Spinal cord (tissue), 10 donors: ENCODE measurements around the gene PNPLA7. TPM values are rescaled to one million over a fixed set of nuclear protein-coding genes. Genes with fewer than 3 reads are reported as not detected.
"Not testable (repeated sequence)": the region's sequence is repeated elsewhere in the genome, so short reads cannot be mapped to it uniquely, and the experiment has no call there.

ENCODE experiments used
- DNase-seq, 6 donors: peaks; one replicate each; pipeline versions ENCODE4 v3.0.0 to v3.0.0-alpha.2; 2013 to 2015; ENCODE audit warnings: low spot score in 6 of 6, low read depth in 4 of 6
- H3K27ac ChIP-seq: one replicate; pipeline ENCODE4 v1.5.1; 2013; ENCODE audit warnings: low read depth, low read length, control low read depth
- H3K27me3 ChIP-seq: one replicate; pipeline ENCODE4 v1.6.1; 2013; ENCODE audit warnings: low read length; ENCODE audit not compliant: control insufficient read depth, insufficient read depth
- H3K36me3 ChIP-seq: one replicate; pipeline ENCODE4 v1.6.1; 2013; ENCODE audit warnings: low read length; ENCODE audit not compliant: control insufficient read depth, insufficient read depth
- H3K4me1 ChIP-seq: one replicate; pipeline ENCODE4 v1.6.1; 2013; ENCODE audit warnings: low read length; ENCODE audit not compliant: control insufficient read depth, insufficient read depth
- H3K4me3 ChIP-seq: one replicate; pipeline ENCODE4 v1.5.1; 2013; ENCODE audit warnings: low read depth, low read length, control low read depth
- H3K9me3 ChIP-seq: one replicate; pipeline ENCODE4 v1.6.1; 2013; ENCODE audit warnings: low read length; ENCODE audit not compliant: control insufficient read depth, insufficient read depth
- WGBS: methylation state at CpG from one replicate; pipeline ENCODE4 v1.1.5; 2013; ENCODE audit warnings: missing lambda C conversion rate; ENCODE audit not compliant: insufficient coverage; 5-methylcytosine and 5-hydroxymethylcytosine counted together
- polyA plus RNA-seq, 2 donors: library from polyadenylated mRNA; unstranded; fragments of 120-200 nt; gene quantifications; one replicate each; pipeline ENCODE4 v1.2.1, GENCODE V29; 2013; ENCODE audit not compliant: insufficient read length in 2 of 2
- total RNA-seq, 2 donors: library from RNA; depleted of rRNA in 1 of 2; stranded (reverse); fragments of 120-200 nt in 1 of 2; fragments of >200 nt in 1 of 2; gene quantifications; one replicate each; pipeline versions ENCODE4 v1.2.3 to v1.2.4, GENCODE V29; 2013 to 2014
- donor health status: healthy.

PNPLA7 gene
- total and polyA plus RNA-seq, 4 donors = 0.89 to 6.6 (median 4.4) TPM

DNA sequence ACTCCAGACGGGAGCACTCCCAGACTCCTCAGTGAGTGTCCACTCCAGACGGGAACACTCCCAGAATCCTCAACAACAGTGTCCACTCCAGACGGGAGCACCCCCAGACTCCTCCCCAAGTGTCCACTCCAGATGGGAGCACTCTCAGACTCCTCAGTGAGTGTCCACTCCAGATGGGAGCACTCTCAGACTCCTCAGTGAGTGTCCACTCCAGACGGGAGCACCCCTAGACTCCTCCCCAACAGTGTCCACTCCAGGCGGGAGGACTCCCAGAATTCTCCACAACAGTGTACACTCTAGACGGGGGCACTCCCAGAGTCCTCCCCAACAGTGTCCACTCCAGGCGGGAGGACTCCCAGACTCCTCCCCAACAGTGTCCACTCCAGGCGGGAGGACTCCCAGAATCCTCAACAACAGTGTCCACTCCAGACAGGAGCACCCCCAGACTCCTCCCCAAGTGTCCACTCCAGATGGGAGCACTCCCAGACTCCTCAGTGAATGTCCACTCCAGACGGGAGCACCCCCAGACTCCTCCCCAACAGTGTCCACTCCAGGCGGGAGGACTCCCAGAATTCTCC, 17.2 kb downstream of the PNPLA7 start:
- not testable (repeated sequence) for H3K4me3 ChIP-seq, H3K9me3 ChIP-seq, H3K36me3 ChIP-seq, DNase-seq, H3K27ac ChIP-seq, H3K4me1 ChIP-seq, H3K27me3 ChIP-seq
- 96% methylated on average over 10 of the region's 10 CpGs for WGBS

DNA sequence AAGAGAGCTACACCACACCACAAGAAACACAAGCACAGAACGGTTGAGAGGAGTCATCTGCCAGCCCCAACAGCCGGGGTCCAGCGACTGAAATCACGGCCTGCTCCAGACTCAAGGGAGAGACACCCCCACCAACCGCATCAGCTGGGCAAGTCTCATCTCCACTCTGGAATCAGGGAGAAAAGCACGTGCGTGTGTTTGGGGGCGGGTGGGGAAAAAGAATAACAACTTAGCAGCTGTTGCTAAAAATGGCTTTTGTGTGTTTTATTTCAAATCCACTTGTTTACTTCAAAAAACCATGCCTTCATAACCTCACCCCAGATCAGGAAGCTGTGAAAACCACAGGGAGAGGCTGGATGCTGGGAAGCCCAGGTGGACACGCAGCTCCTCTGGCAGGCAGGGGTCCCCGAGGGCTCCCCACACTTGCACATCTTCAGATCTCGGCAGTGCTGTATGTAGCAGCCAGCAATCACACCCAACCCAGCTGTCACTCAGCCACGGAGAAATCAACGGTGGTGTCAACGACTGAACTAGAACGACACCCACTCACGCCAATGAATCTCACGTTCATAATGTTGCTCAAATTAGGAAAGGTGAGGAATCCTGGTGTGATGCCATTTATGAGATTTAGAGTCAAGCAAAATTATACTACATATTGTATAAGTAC, 19.0 kb downstream of the PNPLA7 start:
- Histone ChIP-seq H3K9me3 (no peaks in the 10 kb centered on the region), H3K27me3 (no peaks in the 10 kb centered on the region), H3K4me3 (no peak overlapping the region), H3K4me1 (peaks cover 9% of the 10 kb centered on the region), H3K36me3 (peaks cover 1% of the 10 kb centered on the region), H3K27ac (no peak overlapping the region)
- no peak for DNase-seq
- 54% methylated on average over 5 of the region's 17 CpGs for WGBS

DNA sequence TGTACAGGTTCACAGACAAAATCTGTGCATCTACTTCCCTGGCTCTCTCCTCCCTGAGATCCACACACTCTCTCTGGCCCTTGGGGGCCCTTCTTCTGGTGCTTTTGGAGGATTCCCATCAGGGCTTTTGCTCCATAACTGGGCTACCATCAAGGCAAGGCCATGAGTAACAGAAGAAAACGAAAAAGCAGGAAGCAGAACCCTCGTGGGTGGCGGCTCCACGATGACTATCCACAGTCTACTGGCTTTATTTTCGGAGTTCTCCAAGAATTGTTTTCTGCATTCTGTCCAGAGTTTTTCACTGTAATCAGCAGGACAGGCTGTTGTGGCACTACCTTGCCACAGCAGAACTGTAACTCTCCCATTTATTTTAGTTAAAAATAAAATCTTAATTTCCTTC, 19.9 kb downstream of the PNPLA7 start:
- Histone ChIP-seq H3K4me3 (no peak overlapping the region), H3K27ac (no peak overlapping the region), H3K36me3 (no peaks in the 10 kb centered on the region), H3K27me3 (no peaks in the 10 kb centered on the region), H3K9me3 (no peaks in the 10 kb centered on the region), H3K4me1 (peaks cover 11% of the 10 kb centered on the region)
- WGBS = no CpG with 5 or more reads among the region's 5 CpGs
- no peak for DNase-seq

DNA sequence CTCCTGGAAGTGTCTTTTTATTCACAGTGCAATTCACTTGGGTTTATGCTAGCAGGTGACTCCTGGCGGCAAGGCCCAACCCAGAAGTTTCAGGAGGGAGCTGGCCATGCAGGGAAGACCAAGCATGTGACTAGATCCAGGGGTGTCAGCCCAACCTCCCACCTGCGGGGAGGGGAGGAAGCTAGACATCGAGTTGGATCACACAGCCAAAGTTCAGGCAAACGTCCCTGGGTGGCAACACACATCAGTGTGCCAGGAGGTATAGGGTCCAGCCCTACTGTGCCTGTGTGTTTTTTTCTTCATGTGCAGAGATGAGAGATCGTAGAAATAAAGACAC, 25.3 kb downstream of the PNPLA7 start:
- H3K4me1 ChIP-seq = peaks cover 8% of the 10 kb centered on the region
- no peak for DNase-seq

GRCh38 chr9:137524161-137524980, 25.8 kb downstream of the PNPLA7 start:
- Histone ChIP-seq H3K36me3 (peaks cover 21% of the 10 kb centered on the region), H3K4me3 (no peak overlapping the region), H3K27me3 (no peaks in the 10 kb centered on the region), H3K4me1 (peaks cover 8% of the 10 kb centered on the region), H3K27ac (no peak overlapping the region), H3K9me3 (no peaks in the 10 kb centered on the region)
- WGBS = 71% methylated on average over 32 of the region's 33 CpGs
- DNase-seq = peak in 2 of 6 donors; percentile 22 to 30

More for the DNA sequence above, 25.3 kb downstream of the PNPLA7 start:
- H3K27ac ChIP-seq = no peak overlapping the region
- H3K27me3 ChIP-seq = no peaks in the 10 kb centered on the region
- H3K36me3 ChIP-seq = peaks cover 16% of the 10 kb centered on the region
- H3K9me3 ChIP-seq = no peaks in the 10 kb centered on the region
- 73% methylated on average over 3 of the region's 5 CpGs for WGBS
- no peak overlapping the region for H3K4me3 ChIP-seq

DNA sequence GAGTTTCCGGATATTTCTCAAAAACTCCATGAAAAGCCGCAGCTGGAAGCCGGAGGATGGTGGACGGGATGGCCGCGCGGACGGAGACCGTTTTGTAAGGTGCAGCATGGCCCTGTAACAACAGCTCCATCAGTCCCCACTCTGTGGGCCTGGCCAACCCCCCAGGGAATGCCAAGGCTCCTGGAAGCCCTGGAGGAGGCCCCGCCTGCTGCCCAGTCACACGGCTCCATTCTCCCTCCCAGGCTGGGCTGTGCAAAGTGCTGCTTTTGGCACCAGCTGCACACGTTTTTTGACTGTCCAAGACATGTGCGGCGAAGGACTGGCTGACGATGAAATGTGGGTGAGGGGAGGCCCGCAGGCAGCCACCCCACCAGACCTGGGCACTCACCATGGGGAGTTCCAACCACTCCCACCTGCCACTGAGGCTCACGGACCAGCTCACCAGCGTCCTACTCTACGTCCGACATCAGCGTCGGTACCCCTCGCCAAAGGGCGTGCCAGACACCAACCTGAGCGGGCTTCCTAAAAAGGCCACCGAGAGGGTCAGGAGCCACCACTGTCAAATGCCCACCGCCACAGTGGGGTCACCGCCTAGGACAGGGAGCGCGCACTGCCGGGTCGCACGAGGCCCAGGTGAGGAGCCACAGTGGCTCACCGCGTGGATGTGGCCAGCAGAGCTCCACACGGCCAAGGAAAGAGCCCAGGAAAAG, 27.3 kb downstream of the PNPLA7 start:
- no peak overlapping the region for H3K4me3 ChIP-seq
- no peaks in the 10 kb centered on the region for H3K9me3 ChIP-seq
- WGBS = 94% methylated on average over 35 of the region's 36 CpGs
- DNase-seq = no peak
- peaks cover 8% of the 10 kb centered on the region for H3K4me1 ChIP-seq
- H3K27me3 ChIP-seq = no peaks in the 10 kb centered on the region
- H3K27ac ChIP-seq = no peak overlapping the region
- peaks cover 21% of the 10 kb centered on the region for H3K36me3 ChIP-seq

DNA sequence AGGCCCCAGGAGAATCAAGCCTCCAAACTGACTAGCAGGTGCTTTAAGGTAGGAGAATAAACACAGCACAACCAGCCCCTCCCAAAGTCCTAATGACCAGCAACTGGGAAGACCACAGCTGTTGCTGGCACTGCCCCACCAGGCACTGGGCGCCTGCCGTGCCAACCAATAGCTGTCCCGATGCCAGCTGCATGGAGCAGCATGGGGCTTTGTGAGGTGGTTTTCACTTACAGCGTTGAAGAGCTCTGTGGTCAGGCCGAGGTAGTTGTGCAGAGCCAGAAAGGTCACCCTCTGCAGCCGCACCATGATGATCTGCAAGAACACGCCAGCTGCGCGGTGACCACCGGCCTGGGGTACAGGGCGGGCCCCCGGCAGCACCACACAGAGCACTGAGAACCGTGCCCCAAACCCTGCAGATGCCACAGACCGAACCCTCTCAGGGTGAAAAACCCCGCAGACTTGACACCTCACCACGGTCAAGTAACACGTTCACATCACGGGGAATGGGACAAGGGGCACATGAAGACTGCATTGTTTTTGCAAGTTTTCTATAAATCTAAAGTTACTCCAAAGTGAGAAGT, 28.7 kb downstream of the PNPLA7 start:
- no peak overlapping the region for H3K4me3 ChIP-seq
- no peak overlapping the region for H3K27ac ChIP-seq
- peaks cover 8% of the 10 kb centered on the region for H3K4me1 ChIP-seq
- 85% methylated on average over 13 of the region's 18 CpGs for WGBS
- peaks cover 21% of the 10 kb centered on the region for H3K36me3 ChIP-seq
- DNase-seq = peak in 2 of 6 donors; percentile 10 to 22
- no peaks in the 10 kb centered on the region for H3K27me3 ChIP-seq
- H3K9me3 ChIP-seq = no peaks in the 10 kb centered on the region

DNA sequence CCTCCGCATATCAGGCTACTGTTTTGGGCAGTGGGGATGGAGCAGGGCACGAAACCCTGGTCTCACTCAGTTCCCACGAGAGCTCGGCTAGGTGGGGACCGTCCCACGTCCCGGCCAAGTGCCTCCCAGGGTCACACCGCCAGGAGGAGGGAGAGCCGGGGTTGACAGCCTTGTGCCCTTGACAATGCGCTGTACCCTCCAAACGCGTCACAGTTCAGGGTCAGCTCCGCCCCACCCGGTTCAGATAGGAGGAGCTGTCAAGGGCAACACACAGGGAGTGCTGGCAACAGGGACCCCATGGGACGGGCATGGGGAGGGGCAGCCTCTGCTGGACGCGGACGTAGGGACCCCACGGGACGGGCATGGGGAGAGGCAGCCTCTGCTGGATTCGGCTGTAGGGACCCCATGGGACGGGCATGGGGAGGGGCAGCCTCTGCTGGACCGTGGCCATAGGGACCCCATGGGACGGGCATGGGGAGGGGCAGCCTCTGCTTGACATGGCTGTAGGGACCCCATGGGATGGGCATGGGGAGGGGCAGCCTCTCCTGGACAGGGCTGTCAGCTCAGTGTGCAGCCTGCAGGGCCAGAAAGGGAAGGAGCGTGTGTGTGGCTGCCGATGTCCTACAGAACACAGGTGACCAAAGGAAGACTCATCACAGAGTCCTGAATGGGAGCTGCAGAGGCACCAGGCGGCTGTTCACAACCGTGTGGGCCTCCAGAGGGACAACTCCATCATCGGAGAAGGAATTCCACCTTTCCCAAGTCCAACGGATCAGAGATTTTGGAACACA, 29.4 kb downstream of the PNPLA7 start:
- no peaks in the 10 kb centered on the region for H3K27me3 ChIP-seq
- no peaks in the 10 kb centered on the region for H3K9me3 ChIP-seq
- WGBS = 85% methylated on average over 29 of the region's 30 CpGs
- H3K4me1 ChIP-seq = peaks cover 8% of the 10 kb centered on the region
- peaks cover 21% of the 10 kb centered on the region for H3K36me3 ChIP-seq
- H3K27ac ChIP-seq = no peak overlapping the region
- DNase-seq = no peak
- H3K4me3 ChIP-seq = no peak overlapping the region

DNA sequence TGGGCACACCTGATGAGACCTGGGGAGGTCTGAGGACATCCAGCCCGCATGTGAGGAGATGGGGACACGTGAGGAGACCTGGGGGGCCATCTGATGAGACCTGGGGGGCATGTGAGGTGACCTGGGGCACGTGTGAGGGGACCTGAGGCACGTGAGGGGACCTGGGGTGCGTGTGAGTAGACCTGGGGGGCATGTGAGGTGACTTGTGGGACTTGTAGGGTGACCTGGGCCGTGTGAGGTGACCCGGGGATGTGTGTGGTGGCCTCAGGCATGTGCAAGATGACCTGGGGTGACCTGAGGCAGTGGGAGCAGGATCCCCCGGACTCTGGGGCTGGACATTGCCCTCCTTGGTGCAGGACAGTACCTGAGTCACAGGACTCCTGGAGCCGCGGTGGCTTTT, 30.6 kb downstream of the PNPLA7 start:
- Histone ChIP-seq H3K4me3 (no peak overlapping the region), H3K27ac (no peak overlapping the region), H3K27me3 (no peaks in the 10 kb centered on the region), H3K4me1 (peaks cover 5% of the 10 kb centered on the region), H3K9me3 (no peaks in the 10 kb centered on the region), H3K36me3 (peaks cover 31% of the 10 kb centered on the region)
- WGBS = 87% methylated on average over 10 of the region's 10 CpGs
- DNase-seq = no peak
